Fibroblast of skin of scalp (primary cell): ENCODE results near the gene TPRN. TPM values are rescaled to one million over a fixed set of nuclear protein-coding genes. Genes with fewer than 3 reads are reported as not detected.
A peak's percentile ranks its signal among the peaks of the same experiment; 100 is the strongest.
"Not testable (repeated sequence)": the region's sequence is repeated elsewhere in the genome, so short reads cannot be mapped to it uniquely, and the experiment has no call there.

Source experiments
- DNase-seq: peaks from one replicate; pipeline ENCODE4 v3.0.0-alpha.2; 2013
- polyA plus RNA-seq, 2 experiments: library from polyadenylated mRNA; unstranded; fragments of 120-200 nt; gene quantifications; one replicate each; pipeline ENCODE4 v1.2.1, GENCODE V29; 2013; ENCODE audit not compliant: insufficient read length in 2 of 2

The TPRN gene
- 9.1 TPM for polyA plus RNA-seq (2013, experiment 1 of 2; ENCODE audit: insufficient read length)
- polyA plus RNA-seq (2013, experiment 2 of 2; ENCODE audit: insufficient read length): 12.6 TPM

GRCh38 chr9:137200311-137201204, at the start of gene TPRN:
TPRN (minus strand) TSS chr9:137200741; CDS start chr9:137200711, 30 bp downstream.
- peak; percentile 100 for DNase-seq

GRCh38 chr9:137247916-137248175, 47.3 kb upstream of the TPRN start:
- no peak for DNase-seq

GRCh38 chr9:137247135-137247915, 46.8 kb upstream of the TPRN start:
- no peak for DNase-seq

GRCh38 chr9:137245450-137246421, 45.2 kb upstream of the TPRN start:
- no peak for DNase-seq

GRCh38 chr9:137244486-137245449, 44.2 kb upstream of the TPRN start:
- DNase-seq: no peak

GRCh38 chr9:137243626-137244485, 43.3 kb upstream of the TPRN start:
- DNase-seq: no peak

- DNase-seq: not testable (repeated sequence)
These were observed 42.7 kb upstream of the TPRN start for GRCh38 chr9:137243266-137243625.

- no peak for DNase-seq
These were observed 42.0 kb upstream of the TPRN start for GRCh38 chr9:137242269-137243203.

GRCh38 chr9:137241490-137242268, 41.1 kb upstream of the TPRN start:
- DNase-seq: peak; percentile 50

GRCh38 chr9:137240841-137241489, 40.4 kb upstream of the TPRN start, which contains the start of gene TUBB4B:
TUBB4B (plus strand) TSS chr9:137241287; CDS start chr9:137241361, 74 bp downstream.
- peak; percentile 100 for DNase-seq

- DNase-seq: peak; percentile 70
These were observed 39.8 kb upstream of the TPRN start for GRCh38 chr9:137240318-137240840.

GRCh38 chr9:137239541-137240200, 39.1 kb upstream of the TPRN start:
- not testable (repeated sequence) for DNase-seq

GRCh38 chr9:137237759-137238726, 37.5 kb upstream of the TPRN start:
- DNase-seq: no peak

- DNase-seq: no peak
These were observed 36.4 kb upstream of the TPRN start for GRCh38 chr9:137236936-137237421.

GRCh38 chr9:137236238-137236935, 35.8 kb upstream of the TPRN start:
- peak; percentile 76 for DNase-seq
